Activated naive CD4-positive, alpha-beta T cell treated with anti-CD3 and anti-CD28 coated beads for 36 hours (primary cell): ENCODE measurements around the gene MYH7B. TPM values are rescaled to one million over a fixed set of nuclear protein-coding genes. Genes with fewer than 3 reads are reported as not detected.

Experiments used
- CTCF ChIA-PET: fragments of 350-600 bp; sonication (Branson Sonifier 250); formaldehyde crosslinking; loops from one replicate; lab custom pipeline; 2021; ENCODE audit warnings: antibody characterized with exemption; lab: Charles Lee
- DNase-seq: peaks from one replicate; pipeline ENCODE4 v3.0.0-alpha.2; 2020
- H3K27ac Mint-ChIP-seq: one replicate; pipeline ENCODE4 v1.8.0; 2021; ENCODE audit warnings: mild to moderate bottlenecking, mixed read lengths
- H3K27me3 Mint-ChIP-seq: one replicate; pipeline ENCODE4 v1.8.0; 2021; ENCODE audit warnings: low read depth, mixed read lengths
- H3K36me3 Mint-ChIP-seq: one replicate; pipeline ENCODE4 v1.8.0; 2021; ENCODE audit warnings: low read depth, mixed read lengths
- H3K4me1 Mint-ChIP-seq: one replicate; pipeline ENCODE4 v1.8.0; 2021; ENCODE audit warnings: low read depth, mixed read lengths
- H3K4me3 Mint-ChIP-seq: one replicate; pipeline ENCODE4 v1.8.0; 2021; ENCODE audit warnings: mild to moderate bottlenecking, moderate library complexity, mixed read lengths
- H3K9me3 Mint-ChIP-seq: one replicate; pipeline ENCODE4 v1.8.0; 2021; ENCODE audit warnings: mixed read lengths
- intact Hi-C: fragments of 100-400 bp; cut with micrococcal nuclease; formaldehyde crosslinking; loops from one replicate; pipeline ENCODE4 v1.15.1; 2023
- total RNA-seq, 2 experiments: library from RNA; stranded (reverse); gene quantifications; one replicate each; pipeline ENCODE4 v1.2.3, GENCODE V29; 2021

MYH7B gene
- under 1 TPM; 0.20 to 0.86 TPM for total RNA-seq

DNA sequence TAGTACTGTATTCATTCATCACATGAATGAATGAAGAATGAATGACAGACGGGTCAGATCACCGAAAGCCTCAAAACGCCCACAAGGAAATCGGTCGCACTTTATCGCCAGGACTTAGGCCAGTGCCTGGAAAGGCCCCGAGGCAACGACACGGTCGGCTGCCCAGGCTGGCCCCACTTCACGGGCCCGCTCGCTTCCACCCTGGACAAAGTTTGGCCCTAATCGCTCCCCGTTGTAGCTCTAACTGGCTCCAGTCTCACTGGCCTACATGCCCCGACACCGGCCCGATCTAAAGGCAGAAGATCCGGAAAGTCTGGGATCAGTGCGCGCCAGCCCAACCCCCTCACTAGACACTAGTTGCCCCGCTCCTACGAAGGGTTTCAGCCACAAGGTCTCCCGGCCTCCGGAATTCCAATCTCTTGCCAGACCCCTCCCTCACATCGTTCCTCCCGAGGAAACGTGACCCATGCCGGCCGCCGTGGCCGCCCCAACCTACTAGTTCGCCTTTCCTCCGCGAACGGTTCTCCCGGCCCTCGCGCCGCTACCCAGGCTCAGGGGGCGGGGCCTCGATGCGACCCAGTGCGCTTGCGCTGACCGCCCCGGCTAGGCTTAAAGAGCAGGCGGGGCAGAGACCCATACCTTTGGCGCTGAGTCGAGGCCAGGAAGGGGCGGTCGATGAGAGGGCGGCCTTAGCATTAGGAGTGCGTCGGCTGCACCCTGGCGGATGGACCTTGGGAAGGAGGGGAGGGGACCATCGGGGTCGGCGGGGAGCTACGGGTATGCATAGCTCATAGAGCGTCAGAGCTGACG, at the start of gene MYH7B, which contains the start of gene GSS:
Gene MYH7B (plus strand): TSS at position 638 of the 810 bp plus-strand sequence. CDS start 22,138 bp downstream, outside the sequence.
Gene GSS (minus strand): TSS at position 576 of the 810 bp plus-strand sequence. CDS start 3,954 bp downstream, outside the sequence.
- peak within 1 kb of the TSS; percentile 98 for H3K4me3 Mint-ChIP-seq
- DNase-seq: peak; percentile 99
- H3K4me1 Mint-ChIP-seq: peaks cover 30% of the 10 kb centered on the region
- intact Hi-C loops: loop anchor here (1.0 to 5.0 kb wide), 9 partner anchors 37 to 592 kb away; partner anchors contain the start of genes EDEM2, ITCH, MMP24OS and NCOA6
- H3K36me3 Mint-ChIP-seq: peaks cover 5% of the 10 kb centered on the region
- peak within 1 kb of the TSS; percentile 92 for H3K27ac Mint-ChIP-seq
- CTCF ChIA-PET: interaction anchor here (0.6 to 6.5 kb wide), 11 partner anchors 10 to 122 kb away, joined by 3 to 122 read pairs (median 4); partner anchors contain the start of genes ACSS2 and GGT7
- H3K27me3 Mint-ChIP-seq: no peaks in the 10 kb centered on the region
- no peaks in the 10 kb centered on the region for H3K9me3 Mint-ChIP-seq

DNA sequence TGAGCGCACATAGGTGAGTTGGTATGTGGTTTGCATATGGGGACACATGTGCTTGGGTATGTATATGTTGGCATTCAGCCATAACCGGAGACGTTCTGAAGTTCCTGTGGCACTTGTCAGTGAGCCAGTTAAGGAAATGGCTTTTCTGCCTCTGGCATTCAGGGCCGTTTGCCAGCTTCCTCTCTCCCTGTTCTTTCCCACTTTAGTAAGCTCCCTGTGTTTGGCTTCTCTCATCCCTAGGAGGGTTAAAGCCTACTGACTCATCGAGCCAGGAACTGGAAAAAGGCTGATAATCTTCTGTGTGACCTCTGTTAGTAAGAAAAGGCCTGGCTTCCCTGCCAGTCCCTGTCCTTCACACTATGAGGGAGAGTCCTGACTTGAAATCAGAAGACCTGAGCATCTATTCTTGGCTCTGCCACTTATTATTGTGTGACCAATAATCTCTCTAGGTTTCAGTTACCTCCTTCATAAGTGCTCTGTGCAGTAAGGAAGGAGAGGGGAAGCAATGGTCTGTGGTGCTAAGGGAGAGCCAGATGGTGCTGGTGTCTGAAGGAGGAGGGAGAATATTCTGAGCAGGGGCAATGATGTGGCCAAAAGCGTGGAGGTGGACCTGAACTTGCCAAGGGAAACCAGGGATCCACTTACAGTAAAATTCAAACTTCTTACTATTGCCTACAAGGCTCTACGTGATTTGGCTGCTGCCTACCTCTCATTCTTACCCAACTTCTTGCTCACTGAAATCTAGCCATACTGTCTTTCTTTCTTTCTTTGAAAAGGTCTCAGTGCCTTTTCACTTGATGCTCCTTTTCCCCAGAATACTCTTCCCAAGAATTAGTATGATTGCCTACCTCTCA, 47.8 kb upstream of the MYH7B start:
- peaks cover 15% of the 10 kb centered on the region for H3K4me1 Mint-ChIP-seq

DNA sequence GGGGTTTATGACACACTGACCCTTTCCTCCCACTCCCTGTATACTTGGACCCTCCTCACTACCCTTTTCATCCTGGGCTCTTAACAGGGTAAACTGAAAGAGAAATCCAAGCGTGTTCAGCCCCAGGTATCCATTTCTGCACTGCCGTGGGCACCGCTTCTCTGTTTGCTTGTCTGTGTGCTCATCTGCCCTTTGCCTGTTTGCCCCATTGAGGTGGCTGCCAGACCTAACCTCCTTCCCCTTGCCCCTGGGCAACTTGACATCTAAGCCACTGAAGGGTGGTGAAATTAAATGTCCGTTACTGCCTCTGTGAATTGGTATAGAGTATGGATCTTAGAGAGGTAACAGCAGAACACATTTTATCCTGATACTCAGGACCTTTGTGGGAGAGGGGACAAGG, 40.5 kb upstream of the MYH7B start:
- no peak overlapping the region for H3K27ac Mint-ChIP-seq
- CTCF ChIA-PET: no interaction called here
- H3K9me3 Mint-ChIP-seq: no peaks in the 10 kb centered on the region
- DNase-seq: no peak
- H3K4me1 Mint-ChIP-seq: peaks cover 26% of the 10 kb centered on the region
- intact Hi-C loops: no loop called here
- no peak overlapping the region for H3K4me3 Mint-ChIP-seq
- peaks cover 9% of the 10 kb centered on the region for H3K36me3 Mint-ChIP-seq
- no peaks in the 10 kb centered on the region for H3K27me3 Mint-ChIP-seq

More for the DNA sequence above, 47.8 kb upstream of the MYH7B start:
- no peaks in the 10 kb centered on the region for H3K27me3 Mint-ChIP-seq
- H3K36me3 Mint-ChIP-seq: peaks cover 6% of the 10 kb centered on the region
- intact Hi-C loops: no loop called here
- DNase-seq: no peak
- H3K9me3 Mint-ChIP-seq: no peaks in the 10 kb centered on the region
- no peak overlapping the region for H3K4me3 Mint-ChIP-seq
- H3K27ac Mint-ChIP-seq: no peak overlapping the region
- CTCF ChIA-PET: interaction anchor here (0.6 kb wide), 1 partner anchor 32 kb away, joined by 3 read pairs; no protein-coding TSS in a partner anchor

DNA sequence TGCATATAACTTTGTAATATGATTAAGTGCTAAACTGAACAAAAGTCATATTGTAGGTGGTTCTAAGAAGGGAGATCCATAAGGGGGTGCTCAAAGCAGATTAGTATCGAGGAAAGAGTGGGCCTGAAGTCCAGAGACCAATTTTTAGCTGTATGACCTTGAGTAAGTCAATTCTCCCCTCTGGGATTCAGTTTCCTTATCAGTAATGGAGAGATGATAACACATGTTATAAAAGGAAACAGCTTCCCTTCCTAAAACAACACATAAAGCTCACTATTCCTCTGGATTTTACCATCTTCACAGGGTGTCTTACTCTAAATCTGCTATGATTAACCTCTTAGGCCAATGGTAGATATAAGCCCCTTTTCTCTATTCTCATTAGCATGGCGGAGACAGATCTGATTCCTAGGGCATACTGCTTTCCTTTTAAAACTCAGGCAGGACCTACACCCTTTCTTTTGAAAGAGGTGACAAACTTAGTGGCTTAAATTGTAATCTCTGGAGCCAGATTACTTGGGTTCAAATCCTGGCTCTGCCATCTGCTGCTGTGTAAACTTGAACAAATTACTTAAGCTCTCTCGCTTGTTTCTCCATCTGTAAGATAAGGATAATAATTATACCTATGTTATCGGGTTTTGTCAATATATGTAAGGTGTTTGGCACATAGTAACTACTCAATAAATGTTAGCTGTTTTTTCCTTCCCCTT, 39.8 kb upstream of the MYH7B start:
- Mint-ChIP-seq H3K4me1 (peaks cover 29% of the 10 kb centered on the region), H3K4me3 (no peak overlapping the region), H3K9me3 (no peaks in the 10 kb centered on the region), H3K27ac (no peak overlapping the region), H3K36me3 (peaks cover 17% of the 10 kb centered on the region), H3K27me3 (no peaks in the 10 kb centered on the region)
- DNase-seq: no peak
- CTCF ChIA-PET: no interaction called here
- intact Hi-C loops: no loop called here

DNA sequence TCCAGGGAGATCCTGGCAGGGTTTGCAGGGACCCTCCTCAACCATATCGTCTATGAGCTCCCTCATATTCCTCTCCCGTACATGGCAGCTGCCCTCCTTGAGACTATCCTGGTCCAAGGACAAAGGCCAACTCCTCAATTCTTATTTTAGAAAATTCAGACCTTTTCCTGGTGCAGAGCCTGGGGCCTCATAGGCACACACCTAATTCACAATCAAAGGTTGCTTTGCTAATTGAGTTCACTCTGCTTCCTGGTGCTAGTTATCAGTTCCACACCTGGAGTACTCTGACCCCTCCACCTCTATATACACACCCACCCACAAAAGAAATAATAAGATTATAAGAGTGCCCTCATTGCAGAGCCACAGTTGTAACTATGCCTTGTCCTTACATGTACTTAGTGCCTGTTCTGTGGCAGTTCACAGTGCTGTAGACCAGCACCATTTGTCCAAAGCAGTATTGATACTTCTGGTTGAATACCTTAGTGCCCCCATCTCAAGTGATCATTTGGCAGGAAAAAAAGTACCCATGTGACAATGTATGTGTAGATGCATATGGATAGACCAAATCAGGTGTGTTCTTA, 38.8 kb upstream of the MYH7B start:
- intact Hi-C loops: no loop called here
- DNase-seq: no peak
- CTCF ChIA-PET: no interaction called here
- Mint-ChIP-seq H3K27ac (no peak overlapping the region), H3K9me3 (no peaks in the 10 kb centered on the region), H3K27me3 (no peaks in the 10 kb centered on the region), H3K4me1 (peaks cover 34% of the 10 kb centered on the region), H3K36me3 (peaks cover 21% of the 10 kb centered on the region), H3K4me3 (no peak overlapping the region)

DNA sequence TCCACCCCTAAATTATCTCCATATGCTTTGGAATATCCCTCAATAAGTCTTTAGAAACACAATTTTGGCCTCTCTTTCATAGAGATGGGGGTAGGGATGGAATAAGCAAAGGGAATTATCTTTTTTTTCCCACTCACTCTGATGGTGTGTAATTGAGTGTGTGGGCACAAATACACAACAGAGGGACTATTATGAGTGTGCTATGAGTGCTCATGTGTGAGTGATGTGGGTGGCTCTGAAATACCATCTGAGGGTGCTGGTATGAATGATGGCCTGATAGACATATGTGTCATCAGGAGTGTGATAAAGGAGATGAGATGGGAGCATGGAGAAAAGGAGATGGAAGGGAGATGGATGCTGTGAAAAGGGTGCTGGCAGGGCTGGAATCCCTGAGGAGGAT, 35.6 kb upstream of the MYH7B start:
- Mint-ChIP-seq H3K27me3 (no peaks in the 10 kb centered on the region), H3K4me1 (peaks cover 34% of the 10 kb centered on the region), H3K4me3 (no peak overlapping the region), H3K36me3 (peaks cover 22% of the 10 kb centered on the region), H3K9me3 (no peaks in the 10 kb centered on the region), H3K27ac (no peak overlapping the region)
- intact Hi-C loops: no loop called here
- CTCF ChIA-PET: interaction anchor here (1.3 kb wide), 1 partner anchor 45 kb away, joined by 6 read pairs; no protein-coding TSS in a partner anchor
- no peak for DNase-seq

DNA sequence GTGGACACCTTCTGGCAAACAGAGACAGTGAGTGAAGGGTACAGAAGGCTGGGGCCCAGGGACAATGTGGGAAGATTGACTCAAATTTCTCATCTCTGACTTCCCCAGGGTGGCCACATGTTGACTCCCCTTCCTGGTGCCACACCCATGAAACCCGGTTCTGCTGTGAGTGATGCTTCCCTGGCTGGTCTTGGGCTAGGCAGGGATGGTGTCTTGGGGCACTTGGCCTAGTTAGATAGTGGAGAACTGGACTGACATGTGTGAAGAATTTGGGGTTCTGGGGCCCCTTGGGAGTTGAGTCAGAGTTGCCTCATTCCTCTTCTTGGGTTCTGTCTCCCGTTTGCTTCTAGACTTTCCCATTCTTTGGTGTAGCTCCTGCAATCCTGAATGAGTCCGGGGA, 34.2 kb upstream of the MYH7B start:
- CTCF ChIA-PET: no interaction called here

DNA sequence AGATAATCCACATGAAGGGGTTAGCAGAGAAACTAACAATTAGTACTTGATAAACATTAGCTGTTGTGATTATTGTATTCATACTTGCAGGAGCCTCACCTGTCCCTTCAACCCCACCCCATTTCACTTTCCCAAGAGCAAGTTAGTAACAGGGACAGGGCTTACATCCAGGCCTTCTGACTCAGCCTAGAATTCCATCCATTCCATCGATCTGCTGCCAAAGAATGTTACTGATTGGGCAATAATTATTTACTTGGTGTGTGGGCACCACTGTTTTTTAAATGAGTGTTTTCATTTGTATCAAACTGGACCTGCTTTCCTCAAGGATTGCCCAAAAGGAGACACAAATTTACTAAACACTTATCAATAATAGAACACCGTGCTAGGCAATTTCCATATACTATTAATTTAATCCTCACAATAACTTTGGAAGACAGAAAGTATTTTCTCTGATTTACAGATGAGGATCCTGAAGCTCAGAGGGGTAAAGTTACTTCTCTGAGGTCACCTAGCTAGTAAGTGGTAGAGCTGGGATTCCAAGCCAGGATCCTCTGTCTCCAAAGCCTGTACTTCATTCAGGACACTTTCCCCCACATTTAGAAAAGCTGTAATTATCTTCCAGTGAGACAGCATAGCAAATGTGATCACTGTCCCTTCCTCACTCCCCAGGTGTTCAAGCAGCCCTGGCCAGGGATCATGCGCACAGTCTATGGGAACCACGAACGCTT, 32.9 kb upstream of the MYH7B start:
- H3K36me3 Mint-ChIP-seq: peaks cover 25% of the 10 kb centered on the region
- H3K27me3 Mint-ChIP-seq: no peaks in the 10 kb centered on the region
- intact Hi-C loops: no loop called here
- H3K9me3 Mint-ChIP-seq: no peaks in the 10 kb centered on the region
- H3K4me1 Mint-ChIP-seq: peaks cover 29% of the 10 kb centered on the region
- no peak overlapping the region for H3K27ac Mint-ChIP-seq
- no peak overlapping the region for H3K4me3 Mint-ChIP-seq
- CTCF ChIA-PET: no interaction called here
- no peak for DNase-seq

More for the DNA sequence above, 34.2 kb upstream of the MYH7B start:
- Mint-ChIP-seq H3K36me3 (peaks cover 24% of the 10 kb centered on the region), H3K4me3 (no peak overlapping the region), H3K27ac (no peak overlapping the region), H3K4me1 (peaks cover 36% of the 10 kb centered on the region), H3K9me3 (no peaks in the 10 kb centered on the region), H3K27me3 (no peaks in the 10 kb centered on the region)
- intact Hi-C loops: no loop called here
- peak; percentile 24 for DNase-seq

DNA sequence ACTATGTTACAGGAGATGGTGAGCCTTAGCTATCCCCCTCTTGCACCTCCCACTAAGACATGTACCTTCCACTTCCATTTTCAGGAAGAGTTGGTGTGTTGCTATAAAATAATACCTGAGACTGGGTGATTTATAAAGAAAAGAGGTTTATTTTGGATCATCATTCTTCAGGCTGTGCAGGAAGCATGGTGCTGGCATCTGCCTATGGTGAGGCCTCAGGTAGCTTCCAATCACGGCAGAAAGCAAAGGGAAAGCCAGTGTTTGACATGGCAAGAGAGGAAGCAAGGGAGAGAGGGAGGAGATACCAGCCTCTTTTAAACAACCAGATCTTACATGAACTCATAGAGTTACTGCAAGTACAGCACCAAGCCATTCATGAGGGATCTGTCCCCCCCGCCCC, 32.3 kb upstream of the MYH7B start:
- peaks cover 22% of the 10 kb centered on the region for H3K36me3 Mint-ChIP-seq
- no peak overlapping the region for H3K27ac Mint-ChIP-seq
- DNase-seq: no peak
- H3K4me3 Mint-ChIP-seq: no peak overlapping the region
- peaks cover 23% of the 10 kb centered on the region for H3K4me1 Mint-ChIP-seq
- H3K27me3 Mint-ChIP-seq: no peaks in the 10 kb centered on the region
- H3K9me3 Mint-ChIP-seq: no peaks in the 10 kb centered on the region
- CTCF ChIA-PET: no interaction called here
- intact Hi-C loops: no loop called here

DNA sequence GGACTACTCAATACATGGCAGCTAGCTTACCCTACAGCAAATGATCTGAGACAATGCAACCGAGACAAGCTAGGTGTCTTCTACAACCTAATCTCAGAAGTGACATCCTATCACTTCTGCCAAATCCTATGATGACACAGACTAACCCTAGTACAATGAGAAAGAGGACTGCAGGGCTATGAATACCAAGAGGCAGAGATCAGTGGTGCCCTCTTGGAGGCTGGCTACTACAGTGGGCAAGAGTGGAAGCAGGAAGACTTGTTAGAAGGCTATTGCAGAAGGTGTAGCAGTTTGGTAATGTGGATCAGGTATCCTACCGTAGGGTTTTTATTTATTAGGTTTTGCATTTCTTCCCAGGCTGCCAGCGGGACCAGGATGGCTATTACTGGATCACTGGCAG, 30.3 kb upstream of the MYH7B start:
- no peak overlapping the region for H3K4me3 Mint-ChIP-seq
- intact Hi-C loops: no loop called here
- no peak for DNase-seq
- peaks cover 22% of the 10 kb centered on the region for H3K36me3 Mint-ChIP-seq
- no peak overlapping the region for H3K27ac Mint-ChIP-seq
- CTCF ChIA-PET: interaction anchor here (1.7 kb wide), 1 partner anchor 50 kb away, joined by 5 read pairs; no protein-coding TSS in a partner anchor
- peaks cover 13% of the 10 kb centered on the region for H3K4me1 Mint-ChIP-seq
- H3K27me3 Mint-ChIP-seq: no peaks in the 10 kb centered on the region
- no peaks in the 10 kb centered on the region for H3K9me3 Mint-ChIP-seq

DNA sequence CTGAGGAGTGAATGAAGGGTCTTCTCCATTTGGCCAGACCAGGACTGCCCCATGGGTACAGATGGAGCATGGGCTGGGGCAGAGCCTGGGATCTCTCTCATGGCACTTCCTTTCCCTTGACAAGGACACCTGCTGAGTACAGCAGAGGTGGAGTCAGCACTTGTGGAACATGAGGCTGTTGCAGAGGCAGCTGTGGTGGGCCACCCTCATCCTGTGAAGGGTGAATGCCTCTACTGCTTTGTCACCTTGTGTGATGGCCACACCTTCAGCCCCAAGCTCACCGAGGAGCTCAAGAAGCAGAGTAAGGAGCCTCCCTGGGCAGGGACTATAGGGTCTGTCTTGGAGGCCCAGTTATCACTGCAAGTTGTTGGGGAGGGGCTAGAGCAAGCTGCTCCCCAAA, 29.7 kb upstream of the MYH7B start:
- Mint-ChIP-seq H3K27me3 (no peaks in the 10 kb centered on the region), H3K27ac (peak overlapping the region; percentile 37), H3K4me1 (peaks cover 12% of the 10 kb centered on the region), H3K36me3 (peaks cover 24% of the 10 kb centered on the region), H3K4me3 (no peak overlapping the region), H3K9me3 (no peaks in the 10 kb centered on the region)
- DNase-seq: no peak
- CTCF ChIA-PET: interaction anchor here (0.7 kb wide), 1 partner anchor 91 kb away, joined by 3 read pairs; no protein-coding TSS in a partner anchor
- intact Hi-C loops: no loop called here
